ENCODE measurements around the gene MAML3. TPM values are rescaled to one million over a fixed set of nuclear protein-coding genes. Genes with fewer than 3 reads are reported as not detected.

The MAML3 gene
- total and polyA plus RNA-seq, 2 of the 13 experiments (the other 11 are each of a cell fraction or from before 2014, with no cell fraction given), result 0.05 to 0.13 TPM

DNA sequence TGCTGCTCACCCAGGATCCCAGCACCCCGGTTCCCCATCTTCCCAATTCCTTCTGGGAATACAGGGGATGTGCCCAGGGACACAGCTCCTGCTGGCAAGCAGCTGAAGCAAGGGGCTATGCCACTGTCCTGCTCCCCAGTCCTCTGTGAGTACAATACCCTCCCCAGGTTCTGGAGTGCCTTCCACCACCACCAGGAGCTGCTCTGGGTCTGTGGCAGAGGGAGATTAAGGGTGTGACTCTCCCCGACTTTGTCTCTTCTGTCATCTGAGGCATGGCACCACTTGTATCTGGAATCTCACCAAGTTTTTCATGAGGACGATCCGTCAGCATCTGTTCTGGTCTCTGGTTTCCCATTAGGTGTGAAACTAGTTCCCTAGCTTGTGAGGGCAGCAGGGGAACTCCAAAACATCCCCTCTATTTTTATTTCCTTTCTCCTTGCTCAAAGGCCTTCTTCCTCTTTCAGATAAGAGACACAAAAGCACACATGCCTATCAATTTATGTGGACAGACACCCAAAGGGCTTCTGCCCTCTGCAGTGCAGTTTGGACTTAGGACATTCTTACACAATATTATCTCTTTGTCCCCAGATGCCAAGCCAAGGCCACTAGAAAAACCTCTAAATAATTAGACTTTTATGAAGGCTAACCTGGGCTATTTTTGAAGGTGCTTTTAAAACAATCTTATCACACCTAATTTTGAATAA, 461.5 kb downstream of the MAML3 start (continued):
- TF ChIP-seq PAXIP1 (CRISPR knock-in tag; conservative IDR thresholded peaks at IDR 0.05) (peak; percentile 96), ISL2 (CRISPR knock-in tag; IDR thresholded peaks at IDR 0.05) (peak; percentile 93), FOSL1 (CRISPR knock-in tag; IDR thresholded peaks at IDR 0.05; ENCODE audit: borderline replicate concordance) (peak; percentile 22; the same call in 1 of the 2 replicates), NCOR1 (IDR thresholded peaks at IDR 0.05; ENCODE audit: borderline replicate concordance, low read length) (peak; percentile 99), AGO2 (optimal IDR thresholded peaks at IDR 0.05; ENCODE audit: low read depth, low read length) (peak; percentile 28), MED1 (CRISPR knock-in tag; IDR thresholded peaks at IDR 0.05) (peak; percentile 98), REST (IDR thresholded peaks at IDR 0.05; ENCODE audit: borderline replicate concordance in 1 of 2, low read depth in 1 of 2, low read length in 2 of 2) (peak in 1 of 2 experiments; percentile 61; a peak in 2 of 4 replicates), ZNF230 (CRISPR knock-in tag; IDR thresholded peaks at IDR 0.05) (no peak), TFAP4 (IDR thresholded peaks at IDR 0.05; ENCODE audit: borderline replicate concordance, low read depth) (peak; percentile 58; the same call in 1 of the 2 replicates), PHF5A (CRISPR knock-in tag; IDR thresholded peaks at IDR 0.05; ENCODE audit: low read depth, unreplicated experiment) (peak; percentile 65), GATA4 (IDR thresholded peaks at IDR 0.05; ENCODE audit: borderline replicate concordance, low read depth) (peak; percentile 97), NR2C2 (CRISPR knock-in tag; IDR thresholded peaks at IDR 0.05; ENCODE audit: borderline replicate concordance) (peak; percentile 72), ZNF12 (CRISPR knock-in tag; IDR thresholded peaks at IDR 0.05) (peak; percentile 11; the same call in 1 of the 2 replicates), SP5 (CRISPR knock-in tag; IDR thresholded peaks at IDR 0.05; ENCODE audit: borderline replicate concordance, low read depth) (peak; percentile 61; the same call in 1 of the 2 replicates)
- TF ChIP-seq, protein P1, sequence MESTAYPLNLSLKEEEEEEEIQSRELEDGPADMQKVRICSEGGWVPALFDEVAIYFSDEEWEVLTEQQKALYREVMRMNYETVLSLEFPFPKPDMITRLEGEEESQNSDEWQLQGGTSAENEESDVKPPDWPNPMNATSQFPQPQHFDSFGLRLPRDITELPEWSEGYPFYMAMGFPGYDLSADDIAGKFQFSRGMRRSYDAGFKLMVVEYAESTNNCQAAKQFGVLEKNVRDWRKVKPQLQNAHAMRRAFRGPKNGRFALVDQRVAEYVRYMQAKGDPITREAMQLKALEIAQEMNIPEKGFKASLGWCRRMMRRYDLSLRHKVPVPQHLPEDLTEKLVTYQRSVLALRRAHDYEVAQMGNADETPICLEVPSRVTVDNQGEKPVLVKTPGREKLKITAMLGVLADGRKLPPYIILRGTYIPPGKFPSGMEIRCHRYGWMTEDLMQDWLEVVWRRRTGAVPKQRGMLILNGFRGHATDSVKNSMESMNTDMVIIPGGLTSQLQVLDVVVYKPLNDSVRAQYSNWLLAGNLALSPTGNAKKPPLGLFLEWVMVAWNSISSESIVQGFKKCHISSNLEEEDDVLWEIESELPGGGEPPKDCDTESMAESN (CRISPR knock-in tag; conservative IDR thresholded peaks at IDR 0.05), result peak; percentile 54
- TF ChIP-seq, protein P2, sequence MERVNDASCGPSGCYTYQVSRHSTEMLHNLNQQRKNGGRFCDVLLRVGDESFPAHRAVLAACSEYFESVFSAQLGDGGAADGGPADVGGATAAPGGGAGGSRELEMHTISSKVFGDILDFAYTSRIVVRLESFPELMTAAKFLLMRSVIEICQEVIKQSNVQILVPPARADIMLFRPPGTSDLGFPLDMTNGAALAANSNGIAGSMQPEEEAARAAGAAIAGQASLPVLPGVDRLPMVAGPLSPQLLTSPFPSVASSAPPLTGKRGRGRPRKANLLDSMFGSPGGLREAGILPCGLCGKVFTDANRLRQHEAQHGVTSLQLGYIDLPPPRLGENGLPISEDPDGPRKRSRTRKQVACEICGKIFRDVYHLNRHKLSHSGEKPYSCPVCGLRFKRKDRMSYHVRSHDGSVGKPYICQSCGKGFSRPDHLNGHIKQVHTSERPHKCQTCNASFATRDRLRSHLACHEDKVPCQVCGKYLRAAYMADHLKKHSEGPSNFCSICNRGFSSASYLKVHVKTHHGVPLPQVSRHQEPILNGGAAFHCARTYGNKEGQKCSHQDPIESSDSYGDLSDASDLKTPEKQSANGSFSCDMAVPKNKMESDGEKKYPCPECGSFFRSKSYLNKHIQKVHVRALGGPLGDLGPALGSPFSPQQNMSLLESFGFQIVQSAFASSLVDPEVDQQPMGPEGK (CRISPR knock-in tag; IDR thresholded peaks at IDR 0.05), result peak; percentile 51; the same call in 1 of the 2 replicates

Measured in HepG2 (cell line).